ENCODE data around the gene ACO1.

ACO1 gene

DNA sequence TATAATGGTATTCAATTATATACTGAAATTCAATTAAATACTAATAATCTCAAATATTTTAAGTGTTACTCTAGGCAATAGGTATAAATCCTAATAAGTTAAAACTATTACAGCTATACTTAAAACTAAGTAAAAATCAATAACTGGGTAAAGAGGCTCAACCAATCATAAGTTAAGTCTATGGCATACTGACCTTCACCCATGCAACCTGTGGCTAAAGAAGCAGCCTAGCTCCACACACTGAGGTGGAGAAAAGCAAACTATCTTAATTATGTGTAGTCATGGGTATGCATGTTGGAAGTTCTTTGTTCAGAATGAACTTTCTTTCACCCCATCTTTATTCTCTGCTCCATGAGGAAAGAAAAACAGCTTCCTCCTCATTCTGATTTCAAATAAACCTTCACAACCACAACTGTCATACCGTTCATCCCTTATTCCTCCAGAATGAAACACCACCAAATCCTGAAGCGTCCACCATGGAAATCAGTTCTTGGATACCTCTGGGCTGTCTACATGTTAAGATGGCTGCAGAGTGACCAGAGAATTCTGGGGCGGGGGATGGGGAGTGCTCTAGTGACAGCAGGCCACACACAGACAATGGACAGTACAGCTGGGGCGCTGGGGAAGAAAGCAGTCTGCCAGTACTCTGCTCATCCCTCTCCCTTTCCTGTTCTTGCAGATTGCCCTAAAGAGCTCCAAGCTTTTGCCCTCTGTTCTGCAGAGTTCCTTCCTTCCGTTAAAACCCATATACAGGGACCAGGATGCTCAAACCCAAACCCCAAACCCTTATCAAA, 79.3 kb downstream of the ACO1 start:
- no peak overlapping the region for H3K4me3 ChIP-seq (ENCODE audit: low read depth, low read length)
- no peak for DNase-seq (ENCODE audit: low read depth)

DNA sequence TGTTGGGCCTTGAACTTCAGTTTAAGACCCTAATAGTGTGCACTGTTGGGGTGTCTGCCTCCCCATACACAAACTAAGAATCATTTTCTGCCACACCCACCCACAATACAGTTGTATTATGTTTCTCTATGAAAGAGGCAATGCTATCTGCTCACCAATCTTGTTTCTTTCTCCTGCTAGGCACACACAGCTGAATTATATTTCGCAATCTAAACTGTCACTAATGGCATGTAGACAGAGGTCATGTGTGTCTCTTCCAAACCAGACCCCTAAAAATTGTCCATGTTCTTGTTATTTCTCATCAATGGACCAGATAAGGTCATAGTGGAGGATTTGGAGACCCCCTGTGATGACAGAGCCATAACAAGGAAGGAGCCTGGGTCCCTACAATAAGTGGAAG, 84.3 kb downstream of the ACO1 start:
- no peak for DNase-seq (ENCODE audit: low read depth)
- no peak overlapping the region for H3K4me3 ChIP-seq (ENCODE audit: low read depth, low read length)

DNA sequence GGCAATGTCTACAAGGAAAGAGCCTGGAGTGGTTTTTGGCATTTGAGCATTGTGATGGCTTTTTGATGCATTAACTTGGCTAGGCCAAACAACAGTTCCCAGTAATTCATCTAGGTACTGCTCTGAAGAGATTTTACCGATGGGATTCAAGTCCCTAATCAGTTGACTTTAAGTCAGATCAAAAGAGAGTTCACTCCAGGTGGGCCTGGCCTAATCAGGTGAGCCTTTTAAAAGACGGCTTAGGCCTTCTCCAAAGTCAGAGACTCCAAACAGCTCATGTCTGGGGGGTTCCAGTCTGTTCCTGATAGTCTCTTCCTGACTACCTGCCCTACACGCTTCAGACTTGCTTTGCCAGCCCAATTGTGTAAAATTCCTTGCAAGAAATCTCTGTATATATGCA, 87.9 kb downstream of the ACO1 start:
- no peak overlapping the region for H3K4me3 ChIP-seq (ENCODE audit: low read depth, low read length)
- DNase-seq (ENCODE audit: low read depth): no peak

DNA sequence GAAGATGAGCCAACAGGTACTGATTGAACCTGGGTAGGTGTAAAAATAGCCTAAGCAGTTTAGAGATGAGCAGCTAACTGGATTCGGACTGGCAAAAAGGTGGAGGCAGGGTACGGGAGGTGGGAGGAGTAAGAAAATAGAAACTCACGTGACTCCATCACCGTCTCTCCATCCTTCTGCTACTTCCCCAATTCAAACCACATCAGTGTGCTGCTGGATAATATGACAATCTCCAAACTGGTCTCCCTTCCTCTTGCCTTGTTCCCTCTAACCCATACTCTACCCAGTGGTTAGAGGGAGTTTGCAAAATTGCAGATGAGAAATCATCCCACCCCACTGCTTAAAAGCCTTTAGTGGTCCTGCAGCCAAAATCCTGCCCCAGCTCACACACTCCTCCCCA, 98.9 kb downstream of the ACO1 start:
- no peak for DNase-seq (ENCODE audit: low read depth)

DNA sequence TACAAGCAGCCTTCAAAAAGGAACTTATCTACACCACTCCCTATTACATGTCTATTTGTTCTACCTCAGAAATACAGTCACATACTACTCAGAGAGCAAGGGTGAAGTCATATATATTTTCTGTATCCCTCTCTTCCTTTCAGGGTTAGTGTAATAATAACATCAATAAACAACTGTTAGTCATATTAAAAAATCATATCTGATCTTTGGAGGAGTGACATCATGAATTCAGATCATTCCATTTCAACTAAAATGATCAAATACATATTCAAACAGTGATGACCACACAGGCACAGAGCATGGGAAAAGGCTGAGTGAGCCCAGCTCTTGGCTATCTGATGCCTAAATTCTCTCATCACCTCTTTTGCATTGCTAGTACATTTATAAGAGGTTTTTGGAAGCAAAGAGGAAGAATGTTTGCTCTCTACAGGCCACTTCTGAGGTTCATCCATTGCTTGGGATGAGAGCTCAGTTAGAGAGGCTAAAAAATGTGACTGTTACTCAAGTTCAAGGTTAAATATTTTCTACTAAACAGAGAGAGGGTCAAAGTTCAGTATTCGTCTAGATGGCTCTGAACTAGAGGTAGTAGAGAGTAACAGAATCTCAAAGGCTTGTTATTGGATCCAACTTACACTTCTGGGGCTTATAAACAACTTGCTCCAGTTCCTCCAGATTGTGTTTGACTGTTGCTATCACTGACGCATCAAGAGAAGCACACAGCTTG, 102.6 kb downstream of the ACO1 start:
- no peak overlapping the region for H3K4me3 ChIP-seq (ENCODE audit: low read depth, low read length)
- DNase-seq (ENCODE audit: low read depth): no peak

More for the DNA sequence above, 98.9 kb downstream of the ACO1 start:
- no peak overlapping the region for H3K4me3 ChIP-seq (ENCODE audit: low read depth, low read length)

DNA sequence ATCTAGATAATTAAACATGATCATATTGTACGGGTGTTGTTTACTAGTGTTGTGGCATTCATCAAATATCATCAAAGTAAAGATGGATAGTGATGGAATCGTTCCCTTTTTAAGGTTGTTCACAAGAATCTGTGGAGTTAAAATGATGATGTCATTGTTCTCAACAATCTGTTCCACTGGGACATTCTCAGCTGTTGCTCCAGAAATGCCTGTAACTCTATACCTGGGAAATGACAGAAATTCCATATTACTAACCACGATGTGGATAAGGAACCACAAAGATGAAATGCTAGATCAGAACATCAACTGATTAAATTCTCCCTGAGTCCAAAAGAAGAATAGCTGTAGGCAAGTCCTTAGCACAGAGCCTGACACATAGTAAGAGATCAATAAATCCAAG, 103.5 kb downstream of the ACO1 start:
- no peak overlapping the region for H3K4me3 ChIP-seq (ENCODE audit: low read depth, low read length)
- peak; percentile 43 for DNase-seq (ENCODE audit: low read depth)

DNA sequence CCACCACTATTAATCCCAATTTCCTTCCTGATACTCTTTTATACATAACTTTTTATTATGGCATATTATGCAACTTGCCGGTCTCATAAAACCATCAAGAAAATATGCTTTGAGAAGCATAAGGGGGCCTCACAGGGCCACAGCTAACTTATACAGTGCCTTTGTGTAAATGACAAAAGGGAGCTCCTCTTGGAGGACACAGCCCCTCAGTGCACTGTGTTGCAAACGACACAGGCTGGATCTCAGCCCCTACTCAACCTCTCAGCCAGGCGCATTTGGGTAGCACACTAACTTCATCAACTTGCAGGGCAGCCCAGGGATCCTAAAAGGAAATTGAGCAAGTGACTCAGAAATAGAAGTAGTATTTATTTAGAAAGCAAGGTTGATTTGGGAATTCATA, 106.2 kb downstream of the ACO1 start:
- H3K4me3 ChIP-seq (ENCODE audit: low read depth, low read length): no peak overlapping the region
- no peak for DNase-seq (ENCODE audit: low read depth)

DNA sequence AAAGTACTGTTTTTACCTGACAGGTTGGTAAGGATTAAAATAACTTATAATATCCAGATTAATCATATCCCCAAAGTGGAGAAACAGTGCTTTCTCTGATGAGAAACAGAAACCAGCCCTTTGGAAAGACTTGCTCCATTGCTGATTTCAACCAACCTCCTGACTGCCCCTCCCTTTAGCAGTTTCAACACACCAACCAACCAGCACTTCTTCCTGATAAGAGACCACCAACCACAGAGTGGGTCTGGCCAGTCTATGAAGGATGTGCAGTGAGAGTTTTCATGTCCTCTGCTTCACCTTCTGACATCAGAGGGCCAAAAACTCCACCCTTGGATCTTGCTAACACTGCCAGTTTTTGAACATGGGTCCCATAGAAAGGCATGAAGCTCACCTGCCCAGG, 113.5 kb downstream of the ACO1 start:
- no peak for DNase-seq (ENCODE audit: low read depth)

DNA sequence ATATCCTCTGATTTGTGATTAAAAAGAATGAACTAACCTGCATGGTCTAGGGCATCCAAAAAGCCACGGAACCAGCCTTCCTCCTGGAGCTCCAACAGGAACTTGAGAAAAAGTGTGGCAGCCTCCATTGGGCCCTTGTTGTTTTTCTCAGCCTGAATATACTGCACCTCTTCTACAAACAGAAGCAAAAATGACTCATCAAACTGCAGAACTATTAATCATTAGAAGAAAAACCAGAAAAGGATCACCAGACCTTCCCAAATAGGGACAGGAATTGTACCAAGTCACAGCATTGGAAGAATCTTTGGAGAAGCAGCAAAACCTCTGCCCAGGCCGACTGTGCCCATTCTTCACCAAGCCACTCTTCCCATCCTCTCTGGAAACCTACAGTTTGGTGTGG, 116.3 kb downstream of the ACO1 start:
- DNase-seq (ENCODE audit: low read depth): no peak
- no peak overlapping the region for H3K4me3 ChIP-seq (ENCODE audit: low read depth, low read length)

More for the DNA sequence above, 113.5 kb downstream of the ACO1 start:
- no peak overlapping the region for H3K4me3 ChIP-seq (ENCODE audit: low read depth, low read length)

DNA sequence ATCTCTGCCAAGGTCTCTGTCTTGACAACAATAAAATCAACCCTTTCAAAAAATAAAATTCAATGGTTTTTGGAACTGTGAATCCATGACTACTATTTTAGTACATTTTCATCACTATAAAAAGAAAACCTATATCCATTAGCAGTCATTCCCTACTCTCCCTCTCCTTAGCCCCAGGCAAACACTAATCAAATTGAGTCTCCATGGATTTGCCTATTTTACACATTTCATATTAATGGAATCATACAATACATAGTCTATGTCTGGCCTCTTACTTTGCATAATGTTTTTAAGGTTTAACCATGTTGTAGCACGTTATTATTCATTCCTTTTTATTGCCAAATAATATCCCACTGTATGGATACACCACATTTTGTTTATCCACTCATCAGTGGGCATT, 117.4 kb downstream of the ACO1 start:
- DNase-seq (ENCODE audit: low read depth): no peak
- no peak overlapping the region for H3K4me3 ChIP-seq (ENCODE audit: low read depth, low read length)

DNA sequence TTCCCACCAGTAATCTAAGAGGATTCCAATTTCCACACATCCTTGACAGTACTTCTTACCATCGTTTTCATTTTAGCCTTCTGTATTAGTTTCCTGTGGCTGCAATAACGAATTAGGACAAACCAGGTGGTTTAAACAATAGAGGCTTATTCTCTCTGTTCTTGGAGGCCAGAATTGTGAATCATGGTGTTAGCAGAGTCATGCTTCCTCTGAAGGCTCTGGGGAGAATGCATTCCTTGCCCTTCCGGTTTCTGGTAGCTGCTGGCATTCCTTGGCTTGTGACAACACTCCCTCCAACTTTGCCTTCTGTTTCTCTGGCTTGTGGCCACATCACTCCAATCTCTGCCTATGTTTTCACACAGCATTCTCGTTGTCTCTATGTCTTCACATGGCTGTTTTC, 118.0 kb downstream of the ACO1 start:
- no peak for DNase-seq (ENCODE audit: low read depth)
- no peak overlapping the region for H3K4me3 ChIP-seq (ENCODE audit: low read depth, low read length)

DNA sequence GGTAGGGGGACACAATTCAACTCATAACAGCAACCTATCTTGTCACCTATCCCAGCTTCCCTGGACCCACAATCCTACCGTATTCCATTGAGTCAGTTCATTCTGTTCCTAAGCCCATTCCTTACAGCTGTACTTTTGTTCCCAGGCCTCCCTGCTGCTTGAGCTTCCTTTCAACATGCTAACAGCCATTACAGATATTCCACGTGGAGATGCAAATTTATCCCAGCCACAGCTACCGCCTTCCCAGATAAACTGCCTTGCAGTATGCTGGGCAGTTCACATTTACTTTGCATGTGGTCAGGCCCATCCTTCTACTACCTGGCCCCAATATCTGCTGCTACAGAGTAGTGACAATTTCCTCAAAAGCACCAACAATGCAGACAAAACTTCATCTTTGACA, 118.6 kb downstream of the ACO1 start:
- no peak overlapping the region for H3K4me3 ChIP-seq (ENCODE audit: low read depth, low read length)
- no peak for DNase-seq (ENCODE audit: low read depth)
